NCI-H526 treated with DMSO at 0.1 percent for 48 hours (cell line): ENCODE results near the gene KTI12.
"Not testable (repeated sequence)": the region's sequence is repeated elsewhere in the genome, so short reads cannot be mapped to it uniquely, and the experiment has no call there.

Source experiments
- DNase-seq: peaks from one replicate; lab custom pipeline; 2025; lab: John Stamatoyannopoulos, UW

Gene KTI12

GRCh38 chr1:52041551-52042185, 8.1 kb upstream of the KTI12 start:
- DNase-seq: no peak

GRCh38 chr1:52037909-52038308, 4.3 kb upstream of the KTI12 start:
- no peak for DNase-seq

- DNase-seq: no peak
These were observed 3.8 kb upstream of the KTI12 start for GRCh38 chr1:52037402-52037814.

- no peak for DNase-seq
These were observed 407 bp upstream of the KTI12 start for GRCh38 chr1:52034050-52034384.

GRCh38 chr1:52032785-52033131, 852 bp downstream of the KTI12 start:
- peak; percentile 23 for DNase-seq

- no peak for DNase-seq
These were observed 1.4 kb downstream of the KTI12 start for GRCh38 chr1:52032124-52032784.

- DNase-seq: not testable (repeated sequence)
These were observed 4.8 kb downstream of the KTI12 start for GRCh38 chr1:52028839-52029238.

GRCh38 chr1:52028328-52028727, 5.3 kb downstream of the KTI12 start:
- DNase-seq: no peak

GRCh38 chr1:52026278-52026677, 7.3 kb downstream of the KTI12 start:
- no peak for DNase-seq

- no peak for DNase-seq
These were observed 11.5 kb downstream of the KTI12 start for GRCh38 chr1:52022133-52022532.

- DNase-seq: no peak
These were observed 25.4 kb downstream of the KTI12 start for GRCh38 chr1:52008071-52008809.

GRCh38 chr1:52007215-52008002, 26.2 kb downstream of the KTI12 start:
- no peak for DNase-seq

GRCh38 chr1:52006081-52006553, 27.5 kb downstream of the KTI12 start:
- not testable (repeated sequence) for DNase-seq

- DNase-seq: not testable (repeated sequence)
These were observed 28.1 kb downstream of the KTI12 start for GRCh38 chr1:52005548-52005947.

GRCh38 chr1:52003877-52004276, 29.7 kb downstream of the KTI12 start:
- DNase-seq: no peak

- peak; percentile 48 for DNase-seq
These were observed 31.3 kb downstream of the KTI12 start for GRCh38 chr1:52002038-52002917.

GRCh38 chr1:51998701-51999100, 34.9 kb downstream of the KTI12 start:
- no peak for DNase-seq

GRCh38 chr1:51997974-51998382, 35.6 kb downstream of the KTI12 start:
- no peak for DNase-seq

GRCh38 chr1:51990478-51990965, 43.1 kb downstream of the KTI12 start, which contains the start of gene RAB3B:
Gene RAB3B (minus strand): TSS chr1:51990700. CDS start chr1:51977117, 13,583 bp downstream.
- peak; percentile 48 for DNase-seq

- DNase-seq: no peak
These were observed 43.8 kb downstream of the KTI12 start for GRCh38 chr1:51989582-51990477.
